H1 (cell line): ENCODE results near the gene TMEM237. TPM values are rescaled to one million over a fixed set of nuclear protein-coding genes. Genes with fewer than 3 reads are reported as not detected.

ENCODE experiments used
- CTCF ChIA-PET: fragments of 300-600 bp; sonication (Branson Sonifier 250); formaldehyde crosslinking; loops from one replicate; lab custom pipeline; 2021; ENCODE audit not compliant: partially characterized antibody; lab: Charles Lee
- POLR2A ChIA-PET: fragments of 300-600 bp; sonication (Branson Sonifier 250); formaldehyde crosslinking; loops from one replicate; lab custom pipeline; 2021; ENCODE audit warnings: inconsistent platforms; ENCODE audit not compliant: partially characterized antibody; lab: Charles Lee
- DNase-seq, 2 experiments: peaks; one replicate each; pipeline versions ENCODE4 v3.0.0 to v3.0.0-alpha.2; 2010 to 2022; ENCODE audit warnings: low spot score in 2 of 2, low read depth in 1 of 2, mixed read lengths in 1 of 2
- FAIRE-seq: peaks from 2 replicates; lab custom pipeline; 2011; peaks lifted over from hg19 to GRCh38; lab: Jason Lieb, UNC
- H2AFZ ChIP-seq: 2 replicates; pipeline ENCODE4 v1.8.1; 2012; ENCODE audit warnings: low read length, inconsistent platforms
- H2AK5ac ChIP-seq: 2 replicates; pipeline ENCODE4 v1.6.1; 2013; ENCODE audit warnings: low read depth, low read length
- H2BK120ac ChIP-seq: replicated peaks from 2 replicates; pipeline ENCODE3; 2013; ENCODE audit warnings: low read depth, low read length, inconsistent platforms
- H2BK12ac ChIP-seq: 2 replicates; pipeline ENCODE4 v1.6.1; 2013; ENCODE audit warnings: low read depth, low read length
- H2BK15ac ChIP-seq: 2 replicates; pipeline ENCODE4 v1.6.1; 2013; ENCODE audit warnings: low read length
- H2BK20ac ChIP-seq: 2 replicates; pipeline ENCODE4 v1.6.1; 2013; ENCODE audit warnings: low read length
- H2BK5ac ChIP-seq: 2 replicates; pipeline ENCODE4 v1.6.1; 2013; ENCODE audit warnings: low read depth, low read length
- H3K14ac ChIP-seq: 2 replicates; pipeline ENCODE4 v1.6.1; 2013; ENCODE audit warnings: inconsistent platforms; ENCODE audit not compliant: insufficient read length
- H3K18ac ChIP-seq: 2 replicates; pipeline ENCODE4 v1.6.1; 2013; ENCODE audit warnings: low read length; ENCODE audit errors: extremely low read depth
- H3K23ac ChIP-seq: 2 replicates; pipeline ENCODE4 v1.6.1; 2013; ENCODE audit warnings: inconsistent platforms; ENCODE audit not compliant: insufficient read length
- H3K23me2 ChIP-seq: 2 replicates; pipeline ENCODE4 v1.6.1; 2013; ENCODE audit warnings: low read depth, low read length
- H3K27ac ChIP-seq: 2 replicates; pipeline ENCODE4 v1.6.1; 2011; ENCODE audit warnings: low read depth, low read length, inconsistent platforms
- H3K27me3 ChIP-seq, 4 experiments: replicated peaks in 1 of 4; 1 replicate in 1 of 4; 2 replicates in 3 of 4; pipeline versions ENCODE4 v1.6.1 to v1.8.1; 2011 to 2013; ENCODE audit warnings: low read length in 3 of 4, mild to moderate bottlenecking in 3 of 4, inconsistent platforms in 2 of 4, mixed read lengths in 2 of 4, moderate library complexity in 1 of 4; ENCODE audit not compliant: control insufficient read depth in 3 of 4, insufficient read depth in 3 of 4; ENCODE audit errors: extremely low read depth in 1 of 4
- H3K36me3 ChIP-seq, 4 experiments: 2 replicates each; pipeline versions ENCODE4 v1.6.1 to v1.8.1; 2011 to 2013; ENCODE audit warnings: mild to moderate bottlenecking in 4 of 4, low read length in 3 of 4, moderate library complexity in 2 of 4, control low read depth in 1 of 4, inconsistent platforms in 1 of 4; ENCODE audit not compliant: insufficient read depth in 4 of 4, control insufficient read depth in 2 of 4
- H3K4ac ChIP-seq: replicated peaks from 2 replicates; pipeline ENCODE3; 2013; ENCODE audit warnings: low read length, low read depth, mixed read lengths, inconsistent platforms; ENCODE audit not compliant: insufficient read length
- H3K4me1 ChIP-seq, 4 experiments: replicated peaks in 1 of 4; 1 replicate in 1 of 4; 2 replicates in 3 of 4; pipeline versions ENCODE4 v1.6.1 to v1.8.1; 2011 to 2013; ENCODE audit warnings: low read length in 3 of 4, inconsistent platforms in 2 of 4, mixed read lengths in 1 of 4; ENCODE audit not compliant: insufficient read depth in 4 of 4, control insufficient read depth in 3 of 4
- H3K4me2 ChIP-seq, 2 experiments: 2 replicates each; pipeline versions ENCODE4 v1.6.1 to v1.8.1; 2011 to 2013; ENCODE audit warnings: low read depth in 2 of 2, low read length in 2 of 2, control low read depth in 1 of 2, inconsistent platforms in 1 of 2, mild to moderate bottlenecking in 1 of 2; ENCODE audit not compliant: insufficient read depth in 1 of 2
- H3K4me3 ChIP-seq, 4 experiments: fragments of 200-600, 300-600 bp in 1 of 4; sonication (generic), shearing (Covaris generic), sonication (Bioruptor Twin) in 1 of 4; 2 replicates each; pipeline versions ENCODE4 v1.5.1 to v1.8.1; 2011 to 2016; ENCODE audit warnings: low read length in 4 of 4, low read depth in 3 of 4, control low read depth in 2 of 4, inconsistent platforms in 2 of 4, mild to moderate bottlenecking in 2 of 4, mixed read lengths in 1 of 4, moderate library complexity in 1 of 4; ENCODE audit not compliant: insufficient read depth in 2 of 4; ENCODE audit errors: extremely low read depth in 1 of 4
- H3K56ac ChIP-seq: replicated peaks from 2 replicates; pipeline ENCODE3; 2013; ENCODE audit warnings: low read depth, mild to moderate bottlenecking, mixed read lengths, low read length, inconsistent platforms; ENCODE audit not compliant: insufficient read length
- H3K79me1 ChIP-seq: 2 replicates; pipeline ENCODE4 v1.6.1; 2013; ENCODE audit warnings: low read depth, low read length, control low read depth
- H3K79me2 ChIP-seq, 2 experiments: 2 replicates each; pipeline versions ENCODE4 v1.6.1 to v1.8.1; 2012 to 2013; ENCODE audit warnings: low read length in 2 of 2, mild to moderate bottlenecking in 2 of 2, inconsistent platforms in 1 of 2; ENCODE audit not compliant: insufficient read depth in 2 of 2, control insufficient read depth in 1 of 2
- H3K9ac ChIP-seq, 4 experiments: replicated peaks in 1 of 4; 1 replicate in 1 of 4; 2 replicates in 3 of 4; pipeline versions ENCODE4 v1.6.1 to v1.8.1; 2011 to 2013; ENCODE audit warnings: low read depth in 3 of 4, low read length in 3 of 4, control low read depth in 2 of 4, mild to moderate bottlenecking in 2 of 4, moderate library complexity in 2 of 4, inconsistent platforms in 1 of 4; ENCODE audit errors: extremely low read depth in 1 of 4
- H3K9me3 ChIP-seq, 2 experiments: 2 replicates each; pipeline versions ENCODE4 v1.6.1 to v1.8.1; 2012 to 2013; ENCODE audit warnings: mild to moderate bottlenecking in 2 of 2, moderate library complexity in 2 of 2, control low read depth in 1 of 2, inconsistent platforms in 1 of 2, low read depth in 1 of 2, low read length in 1 of 2, mixed read lengths in 1 of 2; ENCODE audit not compliant: insufficient read depth in 2 of 2
- H4K20me1 ChIP-seq, 2 experiments: replicated peaks in 1 of 2; 2 replicates each; pipeline versions ENCODE3 to v1.8.1; 2011 to 2013; ENCODE audit warnings: inconsistent platforms in 2 of 2, low read length in 2 of 2, mild to moderate bottlenecking in 1 of 2; ENCODE audit not compliant: insufficient read depth in 2 of 2, control insufficient read depth in 1 of 2
- H4K5ac ChIP-seq: 2 replicates; pipeline ENCODE4 v1.6.1; 2013; ENCODE audit warnings: low read length, low read depth, mixed read lengths, inconsistent platforms; ENCODE audit not compliant: insufficient read length
- H4K8ac ChIP-seq: 2 replicates; pipeline ENCODE4 v1.8.0; 2013; ENCODE audit warnings: mild to moderate bottlenecking, moderate library complexity, low read length, inconsistent platforms; ENCODE audit not compliant: insufficient read depth; ENCODE audit errors: extremely low read depth
- H4K91ac ChIP-seq: replicated peaks from 2 replicates; pipeline ENCODE3; 2013; ENCODE audit warnings: low read length, mixed read lengths, inconsistent platforms; ENCODE audit not compliant: insufficient read length
- ASH2L ChIP-seq: fragments of 200-600, 300-600 bp; sonication (generic); IDR thresholded peaks from one replicate; pipeline ENCODE4 v1.7.1; 2017; ENCODE audit warnings: low read length
- CEBPB ChIP-seq: IDR thresholded peaks from 2 replicates; pipeline ENCODE4 v1.6.1; 2012; ENCODE audit warnings: low read depth, low read length
- CTBP2 ChIP-seq: IDR thresholded peaks from 2 replicates; pipeline ENCODE4 v1.7.0; 2011; ENCODE audit warnings: borderline replicate concordance, mild to moderate bottlenecking, moderate library complexity, mixed read lengths, low read length; ENCODE audit not compliant: insufficient read depth, insufficient read length
- EP300 ChIP-seq, 2 experiments: IDR thresholded peaks; 1 replicate in 1 of 2; 2 replicates in 1 of 2; pipeline ENCODE4 v1.6.1; 2011 to 2012; ENCODE audit warnings: low read depth in 2 of 2, low read length in 2 of 2, mild to moderate bottlenecking in 2 of 2, borderline replicate concordance in 1 of 2, inconsistent platforms in 1 of 2, moderate library complexity in 1 of 2
- FOSL1 ChIP-seq: IDR thresholded peaks from 2 replicates; pipeline ENCODE4 v1.6.1; 2011; ENCODE audit warnings: mild to moderate bottlenecking, low read depth, low read length, moderate library complexity; ENCODE audit not compliant: insufficient read depth
- HDAC2 ChIP-seq, 2 experiments: fragments of 300-600 bp in 1 of 2; sonication (generic) in 1 of 2; IDR thresholded peaks; 2 replicates each; pipeline ENCODE4 v1.6.1; 2011 to 2012; ENCODE audit warnings: low read depth in 2 of 2, low read length in 2 of 2, mild to moderate bottlenecking in 2 of 2, moderate library complexity in 2 of 2, borderline replicate concordance in 1 of 2, inconsistent platforms in 1 of 2
- KDM4A ChIP-seq: IDR thresholded peaks from one replicate; pipeline ENCODE4 v1.7.1; 2012; ENCODE audit warnings: low read depth, mild to moderate bottlenecking, moderate library complexity, low read length, inconsistent platforms; ENCODE audit not compliant: severe bottlenecking
- RAD21 ChIP-seq, 2 experiments: IDR thresholded peaks in 1 of 2; conservative IDR thresholded peaks in 1 of 2; 2 replicates each; pipeline ENCODE4 v1.6.1; 2011; ENCODE audit warnings: low read depth in 2 of 2, low read length in 2 of 2, improper control_type of control experiment in 1 of 2, inconsistent platforms in 1 of 2, mild to moderate bottlenecking in 1 of 2, moderate library complexity in 1 of 2
- RFX5 ChIP-seq: IDR thresholded peaks from 2 replicates; pipeline ENCODE4 v1.6.1; 2011; ENCODE audit warnings: low read depth, low read length, improper control_type of control experiment, borderline replicate concordance
- SRF ChIP-seq: IDR thresholded peaks from 2 replicates; pipeline ENCODE4 v1.6.1; 2011; ENCODE audit warnings: mild to moderate bottlenecking, low read depth, low read length, moderate library complexity
- ZNF274 ChIP-seq: IDR thresholded peaks from 2 replicates; pipeline ENCODE4 v1.7.0; 2012; ENCODE audit warnings: low read length, borderline replicate concordance; ENCODE audit errors: extremely low read depth
- WGBS, 2 experiments: shearing (Covaris generic) in 1 of 2; methylation state at CpG; one replicate each; pipeline versions ENCODE4 v1.1.6 to v1.1.7; 2013 to 2015; ENCODE audit warnings: low lambda C conversion rate in 2 of 2, mixed read lengths in 2 of 2, inconsistent platforms in 1 of 2, low coverage in 1 of 2, missing lambda C conversion rate in 1 of 2; ENCODE audit not compliant: insufficient replicate concordance in 2 of 2, insufficient coverage in 1 of 2, insufficient read length in 1 of 2; ENCODE audit errors: extremely low coverage in 1 of 2, missing lambda C conversion rate in 1 of 2; 5-methylcytosine and 5-hydroxymethylcytosine counted together
- polyA plus RNA-seq, 7 experiments: library from polyadenylated mRNA; depleted of rRNA in 3 of 7; stranded (reverse) in 5 of 7; unstranded in 2 of 7; fragments of >200 nt in 5 of 7; fragments of 200-250 nt in 2 of 7; gene quantifications; 1 replicate in 5 of 7; 2 replicates in 1 of 7; 4 replicates in 1 of 7; pipeline versions ENCODE4 v1.2.1 to v1.2.3, GENCODE V29; 2011 to 2013; ENCODE audit warnings: missing spikeins in 2 of 7, mixed read lengths in 2 of 7
- total RNA-seq: library from RNA; stranded (reverse); fragmentation: NEBNext Ultra II Directional; extraction: Animal tissue kit (Norgen Biotek cat#: 25700); gene quantifications from 2 replicates; pipeline ENCODE4 v1.2.1, GENCODE V29; 2021

TMEM237 gene
- total and polyA plus RNA-seq, 2 of the 8 experiments (the other 6 are each of a cell fraction or from before 2014, with no cell fraction given) = 26.1 to 41.0 TPM

DNA sequence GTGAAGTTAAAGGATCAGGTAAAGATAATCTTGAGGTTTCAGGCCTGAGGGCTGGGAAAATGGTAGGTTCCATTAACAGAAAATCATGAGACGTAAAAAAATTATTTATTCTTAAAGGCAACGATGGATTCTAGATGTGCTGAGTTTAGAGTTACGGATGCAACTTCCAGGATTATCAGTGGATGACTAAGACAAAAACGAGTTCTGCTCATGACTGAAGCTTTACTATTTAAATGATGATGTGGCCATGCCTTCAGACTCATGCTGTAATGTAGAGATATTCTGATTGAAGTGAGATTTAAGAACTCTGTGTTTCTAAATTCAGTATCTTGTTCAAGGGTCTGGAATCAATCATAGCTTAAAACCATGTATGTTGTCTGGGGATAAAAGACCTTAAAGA lies 5.0 kb downstream of the TMEM237 start:
- Histone ChIP-seq H2BK5ac (no peak overlapping the region), H2AK5ac (no peak overlapping the region), H3K27me3 (no peaks in the 10 kb centered on the region), H3K23me2 (no peaks in the 10 kb centered on the region; the same call in 1 of the 2 replicates), H2BK120ac (no peak overlapping the region), H4K5ac (no peak overlapping the region), H3K56ac (no peak overlapping the region), H2BK20ac (no peak overlapping the region), H2AFZ (no peak overlapping the region), H4K91ac (no peak overlapping the region), H3K4ac (no peak overlapping the region), H3K27ac (no peak overlapping the region), H3K9me3 (no peaks in the 10 kb centered on the region), H3K23ac (no peak overlapping the region), H3K4me2 (no peak overlapping the region), H3K9ac (no peak overlapping the region), H4K20me1 (no peaks in the 10 kb centered on the region), H3K18ac (no peak overlapping the region), H3K79me1 (no peaks in the 10 kb centered on the region), H3K4me3 (no peak overlapping the region), H4K8ac (no peak overlapping the region), H3K4me1 (no peaks in the 10 kb centered on the region), H2BK12ac (no peak overlapping the region), H3K14ac (no peak overlapping the region), H3K79me2 (peaks cover 0 to 28% of the 10 kb centered on the region in 2 experiments; a peak in 2 of 4 replicates), H3K36me3 (peaks cover 8 to 48% (median 35%) of the 10 kb centered on the region in 4 experiments), H2BK15ac (no peak overlapping the region)
- WGBS, 2 experiments = 88% methylated on average over 4 of the region's 4 CpGs; no CpG with 5 or more reads in 1 of the 2 experiments
- DNase-seq = no peak
- ChIA-PET POLR2A (interaction anchor here (0.6 kb wide), 1 partner anchor 15 kb away, joined by 4 read pairs; no protein-coding TSS in a partner anchor), CTCF (no interaction called here)
- no peak for FAIRE-seq
- TF ChIP-seq EP300 (IDR thresholded peaks at IDR 0.05; ENCODE audit: borderline replicate concordance in 1 of 2, low read depth in 2 of 2, low read length in 2 of 2) (no peak), RFX5 (no peak), HDAC2 (IDR thresholded peaks at IDR 0.05; ENCODE audit: borderline replicate concordance in 1 of 2, low read depth in 2 of 2, low read length in 2 of 2) (no peak), CEBPB (no peak), SRF (no peak), FOSL1 (no peak), CTBP2 (no peak), ZNF274 (no peak), KDM4A (no peak), ASH2L (no peak), RAD21 (IDR thresholded peaks at IDR 0.05 in 1 of 2, conservative IDR thresholded peaks at IDR 0.05 in 1 of 2; ENCODE audit: low read depth in 2 of 2, low read length in 2 of 2) (no peak)
